Esophagus squamous epithelium (tissue), 5 donors: Measurements from ENCODE around the gene SMARCD1. TPM values are rescaled to one million over a fixed set of nuclear protein-coding genes. Genes with fewer than 3 reads are reported as not detected.

ENCODE experiments used
- DNase-seq: peaks from one replicate; lab custom pipeline; 2025; lab: John Stamatoyannopoulos, UW
- H3K27ac ChIP-seq, 4 donors: fragments of 200-600 bp; sonication (generic); one replicate each; pipeline ENCODE4 v1.5.1; 2016 to 2019; ENCODE audit warnings: mild to moderate bottlenecking in 1 of 4
- H3K27me3 ChIP-seq, 4 donors: fragments of 200-600 bp; sonication (generic); 1 replicate in 3 of 4; 2 replicates in 1 of 4; pipeline versions ENCODE4 v1.5.1 to v1.6.0; 2017 to 2021; ENCODE audit warnings: antibody characterized with exemption in 1 of 4
- H3K36me3 ChIP-seq, 3 donors: fragments of 200-600 bp; sonication (generic); one replicate each; pipeline ENCODE4 v1.5.1; 2016 to 2019
- H3K4me1 ChIP-seq, 3 donors: fragments of 200-600 bp; sonication (generic); one replicate each; pipeline ENCODE4 v1.5.1; 2017 to 2019
- H3K4me3 ChIP-seq, 4 donors: fragments of 200-600 bp; sonication (generic); 1 replicate in 3 of 4; 2 replicates in 1 of 4; pipeline ENCODE4 v1.5.1; 2016 to 2019; ENCODE audit warnings: mild to moderate bottlenecking in 2 of 4, moderate library complexity in 1 of 4
- H3K9me3 ChIP-seq, 3 donors: fragments of 200-600 bp; sonication (generic); one replicate each; pipeline ENCODE4 v1.5.1; 2016 to 2019
- CTCF ChIP-seq, 6 experiments: fragments of 450-650 bp in 4 of 6; fragments of 200-600 bp in 2 of 6; sonication (generic) in 2 of 6; IDR thresholded peaks; one replicate each; pipeline ENCODE4 v1.5.1; 2016 to 2019; ENCODE audit warnings: antibody characterized with exemption in 6 of 6, mild to moderate bottlenecking in 4 of 6, moderate library complexity in 4 of 6
- POLR2A ChIP-seq, 4 donors: fragments of 450-650 bp; IDR thresholded peaks; one replicate each; pipeline ENCODE4 v1.6.1; 2017; ENCODE audit warnings: antibody characterized with exemption in 4 of 4, mild to moderate bottlenecking in 4 of 4, moderate library complexity in 3 of 4
- WGBS, 2 donors: methylation state at CpG; one replicate each; pipeline ENCODE4 v1.1.5; 2018; 5-methylcytosine and 5-hydroxymethylcytosine counted together
- intact Hi-C: fragments of 100-400 bp; cut with DNase I; formaldehyde crosslinking; loops from one replicate; pipeline ENCODE4 v1.15.0; 2022
- total RNA-seq, 4 donors: library from RNA; depleted of rRNA; stranded (reverse); fragments of >200 nt; gene quantifications; one replicate each; pipeline ENCODE4 v1.1.0, GENCODE V29; 2016
- donor health status: DM: yes; HTN: yes; CAD: no.

Gene SMARCD1
- total RNA-seq, 4 donors from 2014 or later: 34.5 to 67.8 (median 46.5) TPM

GRCh38 chr12:50085615-50086072 lies 502 bp downstream of the SMARCD1 start:
- WGBS, 2 donors: 6% methylated on average over 8 of the region's 8 CpGs
- TF ChIP-seq CTCF (IDR thresholded peaks at IDR 0.05) (no peak), POLR2A (IDR thresholded peaks at IDR 0.05) (no peak)
- H3K27ac ChIP-seq: peak overlapping the region; percentile 94 to 99 (median 94)
- peak overlapping the region; percentile 78 to 97 (median 86) for H3K4me3 ChIP-seq
- intact Hi-C loops: loop anchor here (10.0 kb wide), 1 partner anchor 89 kb away; no protein-coding TSS in a partner anchor
- peaks cover 10 to 55% (median 10%) of the 10 kb centered on the region in 3 donors for H3K4me1 ChIP-seq
- H3K36me3 ChIP-seq: peaks cover 0 to 42% (median 7%) of the 10 kb centered on the region in 3 donors
- no peaks in the 10 kb centered on the region for H3K9me3 ChIP-seq
- no peak for DNase-seq
- H3K27me3 ChIP-seq: no peaks in the 10 kb centered on the region

GRCh38 chr12:50086148-50086547 lies 1.0 kb downstream of the SMARCD1 start:
- H3K36me3 ChIP-seq: peaks cover 0 to 48% (median 12%) of the 10 kb centered on the region in 3 donors
- TF ChIP-seq POLR2A (IDR thresholded peaks at IDR 0.05) (no peak), CTCF (IDR thresholded peaks at IDR 0.05) (no peak)
- no peak for DNase-seq
- intact Hi-C loops: loop anchor here (10.0 kb wide), 1 partner anchor 89 kb away; no protein-coding TSS in a partner anchor
- H3K27ac ChIP-seq: peak overlapping the region; percentile 94 to 99 (median 94)
- no peaks in the 10 kb centered on the region for H3K9me3 ChIP-seq
- H3K4me1 ChIP-seq: peaks cover 10 to 51% (median 10%) of the 10 kb centered on the region in 3 donors
- no peaks in the 10 kb centered on the region for H3K27me3 ChIP-seq
- 67% methylated on average over 1 to 2 of the region's 5 CpGs for WGBS, 2 donors
- H3K4me3 ChIP-seq: peak overlapping the region; percentile 78 to 97 (median 86)

- Histone ChIP-seq H3K4me1 (peaks cover 10 to 49% (median 10%) of the 10 kb centered on the region in 3 donors), H3K9me3 (no peaks in the 10 kb centered on the region), H3K27me3 (no peaks in the 10 kb centered on the region), H3K27ac (peak overlapping the region in 1 of 4 donors; percentile 25), H3K4me3 (no peak overlapping the region), H3K36me3 (peaks cover 0 to 58% (median 21%) of the 10 kb centered on the region in 3 donors)
- no peak for TF ChIP-seq POLR2A (IDR thresholded peaks at IDR 0.05)
- no peak for TF ChIP-seq CTCF (IDR thresholded peaks at IDR 0.05)
- 73 to 76% methylated on average over 5 to 6 of the region's 9 CpGs for WGBS, 2 donors
- intact Hi-C loops: loop anchor here (10.0 kb wide), 1 partner anchor 88 kb away; no protein-coding TSS in a partner anchor
- DNase-seq: no peak
Measured at GRCh38 chr12:50087151-50087550, 2.0 kb downstream of the SMARCD1 start.

- H3K4me1 ChIP-seq: peaks cover 10 to 49% (median 10%) of the 10 kb centered on the region in 3 donors
- TF ChIP-seq POLR2A (IDR thresholded peaks at IDR 0.05): no peak
- intact Hi-C loops: loop anchor here (10.0 kb wide), 1 partner anchor 87 kb away; no protein-coding TSS in a partner anchor
- H3K9me3 ChIP-seq: no peaks in the 10 kb centered on the region
- no peaks in the 10 kb centered on the region for H3K27me3 ChIP-seq
- H3K27ac ChIP-seq: peak overlapping the region in 1 of 4 donors; percentile 25
- no peak overlapping the region for H3K4me3 ChIP-seq
- 35 to 39% methylated on average over 3 of the region's 3 CpGs for WGBS, 2 donors
- DNase-seq: no peak
- H3K36me3 ChIP-seq: peaks cover 7 to 66% (median 28%) of the 10 kb centered on the region in 3 donors
Measured at GRCh38 chr12:50087995-50088394, 2.9 kb downstream of the SMARCD1 start.

- H3K9me3 ChIP-seq: no peaks in the 10 kb centered on the region
- intact Hi-C loops: loop anchor here (10.0 kb wide), 1 partner anchor 86 kb away; no protein-coding TSS in a partner anchor
- H3K4me3 ChIP-seq: no peak overlapping the region
- TF ChIP-seq POLR2A (IDR thresholded peaks at IDR 0.05) (no peak), CTCF (IDR thresholded peaks at IDR 0.05) (peak; percentile 67 to 80 (median 75))
- H3K36me3 ChIP-seq: peaks cover 11 to 74% (median 36%) of the 10 kb centered on the region in 3 donors
- peaks cover 10 to 49% (median 10%) of the 10 kb centered on the region in 3 donors for H3K4me1 ChIP-seq
- peak overlapping the region in 1 of 4 donors; percentile 25 for H3K27ac ChIP-seq
- WGBS, 2 donors: 7 to 20% methylated on average over 3 of the region's 3 CpGs
- no peak for DNase-seq
- H3K27me3 ChIP-seq: no peaks in the 10 kb centered on the region
Measured at GRCh38 chr12:50088577-50089335, 3.6 kb downstream of the SMARCD1 start.
